ENCODE results near the gene SCCPDH. TPM values are rescaled to one million over a fixed set of nuclear protein-coding genes. Genes with fewer than 3 reads are reported as not detected.

The SCCPDH gene
- total and polyA plus RNA-seq, 3 donors from 2014 or later = 103 to 289 (median 132) TPM

- intact Hi-C loops (cut with DNase I; ENCODE audit: low total_unique reads) = no loop called here
- Histone ChIP-seq H3K4me3 (no peak overlapping the region), H3K27ac (no peak overlapping the region), H3K4me1 (no peaks in the 10 kb centered on the region), H3K36me3 (ENCODE audit: low read depth, missing control alignments) (no peaks in the 10 kb centered on the region), H3K27me3 (no peaks in the 10 kb centered on the region), H3K9me3 (no peaks in the 10 kb centered on the region)
- DNase-seq = no peak
- WGBS, 2 donors = 80 to 86% methylated on average over 15 to 22 of the region's 22 CpGs
- TF ChIP-seq POLR2A (IDR thresholded peaks at IDR 0.05) = no peak
- TF ChIP-seq CTCF (IDR thresholded peaks at IDR 0.05) = no peak
These were observed 74.6 kb downstream of the SCCPDH start for GRCh38 chr1:246798606-246799496.

- Histone ChIP-seq H3K4me1 (no peaks in the 10 kb centered on the region), H3K9me3 (no peaks in the 10 kb centered on the region), H3K27me3 (no peaks in the 10 kb centered on the region), H3K27ac (no peak overlapping the region), H3K4me3 (no peak overlapping the region), H3K36me3 (ENCODE audit: low read depth, missing control alignments) (no peaks in the 10 kb centered on the region)
- DNase-seq = no peak
- TF ChIP-seq CTCF (IDR thresholded peaks at IDR 0.05) (no peak), POLR2A (IDR thresholded peaks at IDR 0.05) (no peak)
- intact Hi-C loops (cut with DNase I; ENCODE audit: low total_unique reads) = no loop called here
- WGBS, 2 donors = 74 to 96% methylated on average over 3 of the region's 3 CpGs
These were observed 76.1 kb downstream of the SCCPDH start for GRCh38 chr1:246800356-246800755.

GRCh38 chr1:246800756-246801155 lies 76.5 kb downstream of the SCCPDH start:
- intact Hi-C loops (cut with DNase I; ENCODE audit: low total_unique reads) = no loop called here
- no peaks in the 10 kb centered on the region for H3K36me3 ChIP-seq (ENCODE audit: low read depth, missing control alignments)
- no peaks in the 10 kb centered on the region for H3K27me3 ChIP-seq
- TF ChIP-seq POLR2A (IDR thresholded peaks at IDR 0.05) = no peak
- no peak for TF ChIP-seq CTCF (IDR thresholded peaks at IDR 0.05)
- WGBS, 2 donors = 79 to 87% methylated on average over 10 of the region's 10 CpGs
- H3K4me3 ChIP-seq = no peak overlapping the region
- no peaks in the 10 kb centered on the region for H3K4me1 ChIP-seq
- H3K9me3 ChIP-seq = no peaks in the 10 kb centered on the region
- no peak for DNase-seq
- H3K27ac ChIP-seq = no peak overlapping the region

GRCh38 chr1:246801241-246802020 lies 77.2 kb downstream of the SCCPDH start:
- H3K9me3 ChIP-seq = no peaks in the 10 kb centered on the region
- H3K4me3 ChIP-seq = no peak overlapping the region
- intact Hi-C loops (cut with DNase I; ENCODE audit: low total_unique reads) = no loop called here
- no peak overlapping the region for H3K27ac ChIP-seq
- no peaks in the 10 kb centered on the region for H3K36me3 ChIP-seq (ENCODE audit: low read depth, missing control alignments)
- no peak for TF ChIP-seq POLR2A (IDR thresholded peaks at IDR 0.05)
- no peak for TF ChIP-seq CTCF (IDR thresholded peaks at IDR 0.05)
- WGBS, 2 donors = 57 to 72% methylated on average over 11 of the region's 11 CpGs
- no peak for DNase-seq
- H3K4me1 ChIP-seq = no peaks in the 10 kb centered on the region
- H3K27me3 ChIP-seq = no peaks in the 10 kb centered on the region

Data from testis (tissue), 3 donors.